IPS-20b (cell line): ENCODE data around the gene RAF1.
"Not testable (repeated sequence)": the region's sequence is repeated elsewhere in the genome, so short reads cannot be mapped to it uniquely, and the experiment has no call there.

ENCODE experiments used
- H3K27ac ChIP-seq: one replicate; pipeline ENCODE4 v1.5.1; 2013; ENCODE audit warnings: low read length
- H3K27me3 ChIP-seq: 2 replicates; pipeline ENCODE4 v1.6.1; 2013; ENCODE audit warnings: mild to moderate bottlenecking, low read length, inconsistent platforms; ENCODE audit not compliant: insufficient read depth
- H3K36me3 ChIP-seq: 2 replicates; pipeline ENCODE4 v1.6.1; 2013; ENCODE audit warnings: low read depth, mild to moderate bottlenecking, inconsistent platforms, low read length, moderate library complexity; ENCODE audit not compliant: insufficient read depth
- H3K4me1 ChIP-seq: 2 replicates; pipeline ENCODE4 v1.6.1; 2013; ENCODE audit warnings: mild to moderate bottlenecking, control low read depth, inconsistent platforms, low read length, moderate library complexity; ENCODE audit not compliant: insufficient read depth
- H3K4me3 ChIP-seq: 2 replicates; pipeline ENCODE4 v1.5.1; 2013; ENCODE audit warnings: mild to moderate bottlenecking, low read length, inconsistent platforms
- H3K9ac ChIP-seq: 2 replicates; pipeline ENCODE4 v1.6.1; 2013; ENCODE audit warnings: low read depth, mild to moderate bottlenecking, inconsistent platforms, low read length, moderate library complexity
- H3K9me3 ChIP-seq: 2 replicates; pipeline ENCODE4 v1.6.1; 2013; ENCODE audit warnings: mild to moderate bottlenecking, low read depth, low read length, inconsistent platforms; ENCODE audit not compliant: insufficient read depth

Gene RAF1

GRCh38 chr3:12553921-12554391, 110.0 kb downstream of the RAF1 start:
- no peak overlapping the region for H3K27ac ChIP-seq
- peak overlapping the region; percentile 57; the same call in 1 of the 2 replicates for H3K4me3 ChIP-seq
- H3K9ac ChIP-seq, result peak overlapping the region; percentile 57; the same call in 1 of the 2 replicates
- H3K27me3 ChIP-seq, result peaks cover 9% of the 10 kb centered on the region; the same call in 1 of the 2 replicates
- H3K9me3 ChIP-seq, result no peaks in the 10 kb centered on the region
- peaks cover 11% of the 10 kb centered on the region for H3K4me1 ChIP-seq
- no peaks in the 10 kb centered on the region for H3K36me3 ChIP-seq

GRCh38 chr3:12549971-12550760, 113.8 kb downstream of the RAF1 start:
- Histone ChIP-seq H3K9ac (no peak overlapping the region), H3K36me3 (no peaks in the 10 kb centered on the region), H3K27ac (no peak overlapping the region), H3K4me1 (peaks cover 4% of the 10 kb centered on the region; the same call in 1 of the 2 replicates), H3K27me3 (peaks cover 6% of the 10 kb centered on the region; the same call in 1 of the 2 replicates), H3K4me3 (no peak overlapping the region), H3K9me3 (no peaks in the 10 kb centered on the region)

GRCh38 chr3:12545473-12545791, 118.5 kb downstream of the RAF1 start, which contains the start of gene MKRN2OS:
MKRN2OS (minus strand) TSS chr3:12545499; CDS start chr3:12545464, 35 bp downstream.
- Histone ChIP-seq H3K27me3 (peaks cover 6% of the 10 kb centered on the region; the same call in 1 of the 2 replicates), H3K36me3 (peaks cover under 1% of the 10 kb centered on the region; the same call in 1 of the 2 replicates), H3K4me3 (peak within 1 kb of the TSS; percentile 44; the same call in 1 of the 2 replicates), H3K9ac (peak within 1 kb of the TSS; percentile 45; the same call in 1 of the 2 replicates), H3K27ac (no peak within 1 kb of the TSS), H3K9me3 (no peaks in the 10 kb centered on the region), H3K4me1 (peaks cover 11% of the 10 kb centered on the region; the same call in 1 of the 2 replicates)

GRCh38 chr3:12544652-12545472, 119.1 kb downstream of the RAF1 start:
- H3K9ac ChIP-seq, result peak overlapping the region; percentile 45; the same call in 1 of the 2 replicates
- H3K9me3 ChIP-seq, result no peaks in the 10 kb centered on the region
- peak overlapping the region; percentile 44; the same call in 1 of the 2 replicates for H3K4me3 ChIP-seq
- no peak overlapping the region for H3K27ac ChIP-seq
- H3K36me3 ChIP-seq, result peaks cover 5% of the 10 kb centered on the region; the same call in 1 of the 2 replicates
- H3K4me1 ChIP-seq, result peaks cover 11% of the 10 kb centered on the region; the same call in 1 of the 2 replicates
- H3K27me3 ChIP-seq, result peaks cover 2% of the 10 kb centered on the region; the same call in 1 of the 2 replicates

GRCh38 chr3:12543497-12543896, 120.4 kb downstream of the RAF1 start:
- H3K27me3 ChIP-seq, H3K4me3 ChIP-seq: not testable (repeated sequence)

GRCh38 chr3:12541625-12542024, 122.3 kb downstream of the RAF1 start:
- H3K27me3 ChIP-seq, result no peaks in the 10 kb centered on the region
- H3K36me3 ChIP-seq, result peaks cover 8% of the 10 kb centered on the region; the same call in 1 of the 2 replicates

More at GRCh38 chr3:12543497-12543896, 120.4 kb downstream of the RAF1 start:
- H3K4me1 ChIP-seq, result peaks cover 11% of the 10 kb centered on the region; the same call in 1 of the 2 replicates
- not testable (repeated sequence) for H3K9me3 ChIP-seq, H3K27ac ChIP-seq, H3K9ac ChIP-seq, H3K36me3 ChIP-seq

GRCh38 chr3:12536423-12536822, 127.5 kb downstream of the RAF1 start:
- H3K9me3 ChIP-seq, result no peaks in the 10 kb centered on the region
- 0 out of 2 replicates have a peak, but pooled peaks cover 3% of the 10 kb centered on the region for H3K4me1 ChIP-seq
- no peak overlapping the region for H3K27ac ChIP-seq
- peaks cover 31% of the 10 kb centered on the region for H3K36me3 ChIP-seq
- no peak overlapping the region for H3K4me3 ChIP-seq
- no peak overlapping the region for H3K9ac ChIP-seq
- no peaks in the 10 kb centered on the region for H3K27me3 ChIP-seq

More at GRCh38 chr3:12541625-12542024, 122.3 kb downstream of the RAF1 start:
- Histone ChIP-seq H3K4me3 (no peak overlapping the region), H3K27ac (no peak overlapping the region), H3K9ac (no peak overlapping the region), H3K9me3 (no peaks in the 10 kb centered on the region), H3K4me1 (peaks cover 13% of the 10 kb centered on the region; the same call in 1 of the 2 replicates)
